HG03135 (cell line): ENCODE measurements around the gene HRAS.

ENCODE experiments used
- ATAC-seq: cut with Tn5 transposase; IDR thresholded peaks from one replicate; pipeline ENCODE4 v1.9.1; 2021; ENCODE audit warnings: mild to moderate bottlenecking, moderate library complexity; ENCODE audit not compliant: unreplicated experiment

Gene HRAS

GRCh38 chr11:514606-515005, 20.8 kb downstream of the HRAS start:
- no peak for ATAC-seq

DNA sequence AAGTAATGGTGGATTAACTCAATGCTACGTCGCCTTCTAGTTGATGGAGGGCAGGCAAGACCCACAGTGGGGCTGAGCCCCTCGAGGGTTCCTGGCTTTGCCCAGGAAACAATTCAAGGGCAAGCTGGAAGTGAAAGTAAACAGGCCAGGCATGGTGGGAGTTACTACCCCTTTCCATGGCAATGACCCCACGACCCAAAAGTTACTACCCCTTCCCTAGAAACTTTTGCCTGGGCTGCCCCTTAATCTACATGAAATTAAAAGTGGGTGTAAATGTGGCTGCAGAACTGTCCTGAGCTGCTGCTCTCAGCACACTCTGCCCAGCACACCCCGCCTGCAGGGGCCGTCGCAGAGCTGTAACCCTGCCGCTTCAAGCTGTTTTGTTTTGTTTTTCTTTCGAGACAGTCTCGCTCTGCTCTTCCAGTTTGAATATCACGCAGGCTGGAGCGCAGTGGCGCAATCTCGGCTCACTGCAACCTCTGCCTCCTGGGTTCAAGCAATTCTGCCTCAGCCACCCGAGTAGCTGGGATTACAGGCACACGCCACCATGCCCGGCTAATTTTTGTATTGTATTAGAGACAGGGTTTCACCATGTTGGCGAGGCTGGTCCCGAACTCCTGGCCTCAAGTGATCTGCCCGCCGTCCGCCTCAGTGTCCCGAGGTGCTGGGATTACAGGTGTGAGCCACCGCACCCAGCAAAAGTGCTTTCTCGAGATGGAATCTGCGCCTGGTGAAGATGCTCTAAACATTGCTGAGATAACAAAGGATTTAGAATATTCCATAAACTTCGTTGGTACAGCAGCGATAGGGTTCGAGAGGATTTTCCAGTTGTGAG, 22.4 kb downstream of the HRAS start:
- ATAC-seq: no peak

DNA sequence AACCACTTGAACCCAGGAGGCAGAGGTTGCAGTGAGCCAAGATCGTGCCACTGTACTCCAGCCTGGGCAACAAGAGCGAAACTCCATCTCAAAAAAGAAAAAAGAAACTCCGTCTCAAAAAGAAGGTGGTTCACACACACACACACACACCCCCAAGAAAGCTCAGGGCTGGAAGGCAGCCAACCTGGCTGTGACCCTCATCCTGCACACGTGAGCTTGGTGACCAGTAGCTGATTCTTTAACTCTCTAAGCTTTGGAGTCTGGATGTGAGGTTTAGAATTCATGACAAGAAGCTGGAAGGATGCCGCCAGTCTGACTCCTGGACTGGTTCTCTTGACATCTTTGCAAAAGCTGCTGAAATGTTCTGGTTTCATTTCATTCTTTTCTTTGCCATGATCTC, 26.4 kb downstream of the HRAS start:
- no peak for ATAC-seq

- ATAC-seq: no peak
Measured at GRCh38 chr11:507727-508515, 27.5 kb downstream of the HRAS start.

GRCh38 chr11:506995-507726, 28.2 kb downstream of the HRAS start, which contains the start of gene RNH1:
RNH1 (minus strand) TSS chr11:507242; CDS start chr11:502162, 5,080 bp downstream.
- peak; percentile 49 for ATAC-seq

DNA sequence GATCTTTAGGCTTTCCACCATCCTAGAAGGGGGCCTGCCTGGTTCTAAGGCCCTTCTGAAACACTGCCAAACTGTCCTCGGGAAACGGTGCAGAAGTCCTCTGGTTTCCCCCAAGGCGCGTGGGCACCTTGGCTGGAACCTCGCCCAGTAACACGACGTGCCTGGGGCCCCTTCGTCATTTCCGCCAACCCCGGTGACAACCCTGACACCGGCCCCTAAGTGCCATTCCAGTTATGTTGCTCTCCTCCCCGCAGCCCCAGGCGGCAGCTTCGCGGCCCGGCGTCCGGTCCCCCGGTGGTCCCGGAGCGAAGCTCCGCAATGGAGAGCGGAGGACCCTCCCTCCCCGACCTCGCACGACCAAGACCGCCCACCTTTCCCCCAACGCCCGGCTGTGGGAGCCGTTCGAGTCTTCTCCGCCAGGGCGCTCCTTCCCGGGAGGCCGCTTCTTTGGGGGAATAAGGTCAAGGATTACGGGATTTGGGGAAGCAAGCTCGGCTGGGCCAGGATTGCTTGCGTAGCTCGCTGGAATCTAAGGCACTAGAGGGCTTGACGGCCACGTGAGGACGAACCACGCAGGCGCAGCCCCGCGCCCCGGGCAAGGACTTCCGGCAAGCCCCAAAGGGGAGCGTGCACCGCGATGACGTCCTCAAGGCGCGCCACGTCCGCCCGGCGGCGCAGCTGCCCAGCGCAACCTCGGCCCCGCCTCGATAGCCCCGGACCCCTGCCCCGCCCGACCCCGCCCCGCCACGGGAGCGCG, 29.0 kb downstream of the HRAS start:
- ATAC-seq: peak; percentile 63

GRCh38 chr11:504994-505344, 30.4 kb downstream of the HRAS start:
- no peak for ATAC-seq

DNA sequence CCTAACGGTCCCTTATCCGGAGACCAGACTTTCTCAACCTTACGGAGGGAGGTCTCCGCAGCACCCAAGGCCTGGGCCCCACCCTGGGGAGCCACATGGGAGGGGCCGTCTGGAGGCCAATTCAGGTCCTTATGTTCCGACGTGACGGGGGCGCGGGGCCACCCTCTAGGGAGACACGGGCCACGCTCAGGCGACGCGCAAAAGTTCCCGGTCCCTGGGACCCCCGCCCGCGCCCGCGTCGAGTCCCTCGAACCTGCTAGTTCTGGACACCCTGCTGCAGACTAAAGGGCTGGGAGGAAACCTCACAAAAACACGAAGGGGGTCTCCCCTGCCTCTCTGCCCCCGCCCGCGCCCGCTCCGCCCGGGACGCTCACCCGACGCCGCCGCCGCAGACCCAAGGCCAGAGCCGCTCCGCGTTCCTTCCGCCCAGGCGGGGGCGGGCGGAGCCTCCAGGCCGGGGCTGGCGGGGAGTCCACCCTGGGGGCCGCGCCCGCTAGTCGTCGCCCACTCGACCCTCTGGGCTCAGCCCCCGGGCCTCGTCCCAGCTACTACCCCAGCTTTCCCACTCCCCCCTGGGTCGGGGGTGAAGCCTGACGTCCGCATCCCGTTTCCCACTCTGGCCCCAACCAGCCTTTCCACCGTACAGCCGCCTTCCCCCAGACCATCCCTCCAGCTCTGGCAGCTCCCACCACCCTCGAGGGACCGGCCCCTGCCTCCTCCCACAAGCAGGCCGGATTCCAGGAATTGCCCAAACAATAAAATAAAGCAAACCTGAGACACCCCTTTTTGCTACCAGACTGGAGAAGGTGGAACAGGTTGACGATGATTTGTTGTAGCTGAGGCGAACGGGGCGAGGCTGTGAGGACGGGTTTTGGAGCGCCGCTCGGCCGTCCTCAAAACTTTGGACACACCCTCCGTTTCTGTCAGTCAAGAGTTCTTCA, 31.1 kb downstream of the HRAS start:
- ATAC-seq: no peak

DNA sequence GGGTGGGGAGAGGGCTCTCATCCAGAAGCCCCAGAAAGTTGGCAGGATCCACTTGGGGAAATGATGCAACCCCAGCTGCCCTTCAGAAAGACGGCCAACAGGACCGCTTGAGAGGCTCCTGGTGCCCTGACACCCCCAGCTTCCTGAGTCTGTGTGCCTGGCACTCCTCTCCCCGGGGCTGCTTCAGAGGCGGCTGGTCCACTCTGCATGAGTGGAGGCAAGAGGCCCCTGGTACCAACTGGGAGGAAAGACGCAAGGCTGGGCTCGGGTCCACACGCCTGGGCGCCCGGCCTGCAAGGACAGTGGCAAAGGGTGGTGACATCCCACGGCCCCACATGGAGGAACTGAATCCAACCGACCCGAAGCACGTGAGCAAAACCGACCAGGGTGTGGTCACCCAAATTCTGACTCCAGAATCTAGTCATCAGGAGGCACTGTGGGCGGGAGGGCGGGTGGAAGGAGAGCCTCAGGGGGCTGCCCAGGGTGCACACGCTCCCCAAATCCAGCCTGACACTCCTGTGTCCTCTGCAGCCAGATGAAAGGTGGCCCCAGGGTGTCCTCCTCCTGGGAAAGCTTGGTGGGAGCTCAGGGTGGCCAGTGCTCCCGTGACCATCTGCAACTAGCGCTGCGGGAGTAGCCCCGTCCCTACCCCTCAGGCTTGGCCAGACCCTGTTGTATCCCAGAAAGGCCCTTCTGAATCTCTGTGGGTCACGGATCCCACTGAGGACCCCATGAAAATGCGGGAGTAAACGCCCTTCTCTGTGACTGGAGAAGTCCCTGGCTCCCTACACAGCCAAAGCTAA, 32.0 kb downstream of the HRAS start:
- no peak for ATAC-seq

GRCh38 chr11:502288-503178, 32.8 kb downstream of the HRAS start:
- ATAC-seq: no peak

DNA sequence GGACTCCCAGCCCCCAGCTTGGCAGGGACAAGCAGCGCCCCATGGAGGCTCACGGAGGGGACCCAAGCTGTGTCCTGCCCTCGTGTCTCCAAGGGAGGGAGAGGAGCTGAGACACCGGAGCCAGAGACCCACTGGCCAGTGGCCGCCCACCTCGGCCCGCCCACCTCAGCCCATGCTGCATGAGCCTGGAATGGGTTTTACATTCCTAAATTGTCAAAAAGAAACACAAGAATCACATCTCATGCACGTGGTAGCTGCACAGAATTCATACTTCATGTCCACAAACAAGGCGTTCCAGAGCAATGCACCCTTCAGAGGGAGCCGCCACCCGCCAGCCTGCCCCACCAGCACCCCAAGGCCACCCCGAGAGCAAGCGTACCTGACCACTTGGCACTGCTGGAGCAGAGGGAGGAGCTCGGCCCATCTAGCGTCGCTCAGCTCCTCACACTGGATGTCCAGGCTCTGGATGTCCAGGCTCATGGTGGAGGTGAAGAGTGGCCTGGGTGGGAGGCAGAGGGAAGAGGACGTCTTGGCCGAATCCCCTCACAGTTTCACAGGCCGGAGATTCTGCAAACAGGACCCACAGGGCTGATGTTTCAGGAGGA, 33.6 kb downstream of the HRAS start:
- no peak for ATAC-seq

DNA sequence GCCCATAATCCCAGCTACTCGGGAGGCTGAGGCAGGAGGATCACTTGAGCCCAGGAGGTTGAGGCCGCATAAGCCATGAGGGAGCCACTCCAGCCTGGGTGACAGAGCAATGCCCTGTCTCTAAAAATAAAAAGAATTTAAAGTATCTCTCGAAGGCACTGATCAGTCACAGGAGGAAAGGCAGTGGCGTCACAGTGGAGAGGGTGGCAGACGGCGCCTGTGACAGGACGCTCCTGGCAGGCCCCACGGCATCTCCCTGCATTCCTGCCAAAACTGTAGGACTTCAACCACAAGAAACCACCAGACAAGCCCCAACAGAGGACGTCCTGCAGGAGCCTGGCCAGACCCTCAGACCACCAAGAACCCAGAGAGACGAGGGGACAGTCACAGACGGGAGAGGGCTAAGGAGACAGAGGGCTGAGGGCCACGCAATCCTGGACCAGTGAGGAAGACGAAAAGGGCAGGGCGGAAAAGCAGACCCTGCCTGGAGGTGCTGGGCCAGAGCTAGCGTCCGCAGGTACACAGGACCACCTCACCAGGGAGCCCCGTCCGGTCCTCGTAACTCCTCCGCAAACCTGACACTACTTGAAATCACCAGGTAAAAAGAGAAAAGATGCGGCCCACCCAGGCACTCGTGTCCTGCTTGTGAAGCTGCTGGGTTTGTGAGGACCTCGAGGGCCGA, 34.2 kb downstream of the HRAS start:
- no peak for ATAC-seq

- no peak for ATAC-seq
Measured at GRCh38 chr11:499201-500076, 35.9 kb downstream of the HRAS start.

- ATAC-seq: no peak
Measured at GRCh38 chr11:498297-499181, 36.8 kb downstream of the HRAS start.
